OCI-LY7 (cell line): ENCODE measurements around the gene WWOX.

Experiments
- CTCF ChIP-seq: fragments of 200-600 bp; sonication (generic); conservative IDR thresholded peaks from 2 replicates; pipeline ENCODE4 v1.5.1; 2014; ENCODE audit warnings: mild to moderate bottlenecking, antibody characterized with exemption, low read length, moderate library complexity, mixed read lengths
- EZH2phosphoT487 ChIP-seq: fragments of 200-600 bp; sonication (generic); IDR thresholded peaks from 2 replicates; pipeline ENCODE4 v1.6.1; 2018; ENCODE audit warnings: low read depth, borderline replicate concordance, mild to moderate bottlenecking, mixed run types, antibody characterized with exemption, low read length, moderate library complexity, mixed read lengths

GRCh38 chr16:79163691-79164387 is 1064.4 kb downstream of the WWOX start:
- TF ChIP-seq CTCF = no peak
- no peak for TF ChIP-seq EZH2phosphoT487
